ENCODE measurements around the gene RASGEF1C.

Gene RASGEF1C

GRCh38 chr5:180107005-180107404 is 102.0 kb downstream of the RASGEF1C start:
- Histone ChIP-seq H3K4me3 (IDR thresholded peaks at IDR 0.05; ENCODE audit: insufficient read depth, low read depth, low read length) (no peak overlapping the region), H3K27ac (no peak overlapping the region), H3K79me2 (ENCODE audit: insufficient read depth, low read depth) (no peaks in the 10 kb centered on the region), H3K9ac (no peak overlapping the region), H4K20me1 (ENCODE audit: insufficient read depth) (no peaks in the 10 kb centered on the region), H3K27me3 (ENCODE audit: insufficient read depth, low read depth) (no peaks in the 10 kb centered on the region), H2AFZ (ENCODE audit: low read depth) (no peak overlapping the region), H3K36me3 (ENCODE audit: insufficient read depth) (no peaks in the 10 kb centered on the region), H3K4me2 (no peak overlapping the region), H3K4me1 (ENCODE audit: low read depth, poor library complexity, severe bottlenecking) (no peaks in the 10 kb centered on the region)
- no peak for TF ChIP-seq CTCF (conservative IDR thresholded peaks at IDR 0.05; ENCODE audit: low read depth, low read length)

- TF ChIP-seq CTCF (conservative IDR thresholded peaks at IDR 0.05; ENCODE audit: low read depth, low read length), result no peak
- H3K9ac ChIP-seq, result no peak overlapping the region
- no peak overlapping the region for H3K27ac ChIP-seq
- no peaks in the 10 kb centered on the region for H4K20me1 ChIP-seq (ENCODE audit: insufficient read depth)
- no peak overlapping the region for H3K4me2 ChIP-seq
- no peaks in the 10 kb centered on the region for H3K27me3 ChIP-seq (ENCODE audit: insufficient read depth, low read depth)
- no peak overlapping the region for H2AFZ ChIP-seq (ENCODE audit: low read depth)
- no peaks in the 10 kb centered on the region for H3K79me2 ChIP-seq (ENCODE audit: insufficient read depth, low read depth)
- no peaks in the 10 kb centered on the region for H3K36me3 ChIP-seq (ENCODE audit: insufficient read depth)
- no peak overlapping the region for H3K4me3 ChIP-seq (IDR thresholded peaks at IDR 0.05; ENCODE audit: insufficient read depth, low read depth, low read length)
- H3K4me1 ChIP-seq (ENCODE audit: low read depth, poor library complexity, severe bottlenecking), result no peaks in the 10 kb centered on the region
Observed at GRCh38 chr5:180105827-180106312, 103.1 kb downstream of the RASGEF1C start.

GRCh38 chr5:180104168-180104530 is 104.9 kb downstream of the RASGEF1C start:
- Histone ChIP-seq H3K27ac (no peak overlapping the region), H3K4me1 (ENCODE audit: low read depth, poor library complexity, severe bottlenecking) (no peaks in the 10 kb centered on the region), H3K27me3 (ENCODE audit: insufficient read depth, low read depth) (no peaks in the 10 kb centered on the region)

GRCh38 chr5:180103487-180104167 is 105.4 kb downstream of the RASGEF1C start:
- no peak for TF ChIP-seq CTCF (conservative IDR thresholded peaks at IDR 0.05; ENCODE audit: low read depth, low read length)
- H3K4me2 ChIP-seq, result no peak overlapping the region
- H3K27ac ChIP-seq, result no peak overlapping the region
- H3K4me3 ChIP-seq (IDR thresholded peaks at IDR 0.05; ENCODE audit: insufficient read depth, low read depth, low read length), result no peak overlapping the region
- no peaks in the 10 kb centered on the region for H3K79me2 ChIP-seq (ENCODE audit: insufficient read depth, low read depth)
- H3K4me1 ChIP-seq (ENCODE audit: low read depth, poor library complexity, severe bottlenecking), result no peaks in the 10 kb centered on the region
- no peak overlapping the region for H3K9ac ChIP-seq
- no peaks in the 10 kb centered on the region for H4K20me1 ChIP-seq (ENCODE audit: insufficient read depth)
- no peaks in the 10 kb centered on the region for H3K36me3 ChIP-seq (ENCODE audit: insufficient read depth)
- no peak overlapping the region for H2AFZ ChIP-seq (ENCODE audit: low read depth)
- H3K27me3 ChIP-seq (ENCODE audit: insufficient read depth, low read depth), result no peaks in the 10 kb centered on the region

More at GRCh38 chr5:180104168-180104530, 104.9 kb downstream of the RASGEF1C start:
- Histone ChIP-seq H2AFZ (ENCODE audit: low read depth) (no peak overlapping the region), H3K9ac (no peak overlapping the region), H4K20me1 (ENCODE audit: insufficient read depth) (no peaks in the 10 kb centered on the region), H3K79me2 (ENCODE audit: insufficient read depth, low read depth) (no peaks in the 10 kb centered on the region), H3K4me3 (IDR thresholded peaks at IDR 0.05; ENCODE audit: insufficient read depth, low read depth, low read length) (no peak overlapping the region), H3K36me3 (ENCODE audit: insufficient read depth) (no peaks in the 10 kb centered on the region), H3K4me2 (no peak overlapping the region)
- no peak for TF ChIP-seq CTCF (conservative IDR thresholded peaks at IDR 0.05; ENCODE audit: low read depth, low read length)

Measured in KMS-11 (cell line).